Inflammatory macrophage treated with lipopolysaccharide for 4 hours (primary cell): Measurements from ENCODE around the gene NPNT.
A peak's percentile ranks its signal among the peaks of the same experiment; 100 is the strongest.
"Not testable (repeated sequence)": the region's sequence is repeated elsewhere in the genome, so short reads cannot be mapped to it uniquely, and the experiment has no call there.

Experiments
- DNase-seq: peaks from one replicate; pipeline ENCODE4 v3.0.0-alpha.2; 2020

The NPNT gene, protein sequence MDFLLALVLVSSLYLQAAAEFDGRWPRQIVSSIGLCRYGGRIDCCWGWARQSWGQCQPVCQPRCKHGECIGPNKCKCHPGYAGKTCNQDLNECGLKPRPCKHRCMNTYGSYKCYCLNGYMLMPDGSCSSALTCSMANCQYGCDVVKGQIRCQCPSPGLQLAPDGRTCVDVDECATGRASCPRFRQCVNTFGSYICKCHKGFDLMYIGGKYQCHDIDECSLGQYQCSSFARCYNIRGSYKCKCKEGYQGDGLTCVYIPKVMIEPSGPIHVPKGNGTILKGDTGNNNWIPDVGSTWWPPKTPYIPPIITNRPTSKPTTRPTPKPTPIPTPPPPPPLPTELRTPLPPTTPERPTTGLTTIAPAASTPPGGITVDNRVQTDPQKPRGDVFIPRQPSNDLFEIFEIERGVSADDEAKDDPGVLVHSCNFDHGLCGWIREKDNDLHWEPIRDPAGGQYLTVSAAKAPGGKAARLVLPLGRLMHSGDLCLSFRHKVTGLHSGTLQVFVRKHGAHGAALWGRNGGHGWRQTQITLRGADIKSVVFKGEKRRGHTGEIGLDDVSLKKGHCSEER

GRCh38 chr4:105894660-105895582, at the start of gene NPNT:
NPNT (plus strand) TSS chr4:105895471; CDS start chr4:105895653, 182 bp downstream.
- no peak for DNase-seq

GRCh38 chr4:105845559-105845958, 49.7 kb upstream of the NPNT start:
- no peak for DNase-seq

GRCh38 chr4:105848359-105848758, 46.9 kb upstream of the NPNT start:
- DNase-seq: not testable (repeated sequence)

DNA sequence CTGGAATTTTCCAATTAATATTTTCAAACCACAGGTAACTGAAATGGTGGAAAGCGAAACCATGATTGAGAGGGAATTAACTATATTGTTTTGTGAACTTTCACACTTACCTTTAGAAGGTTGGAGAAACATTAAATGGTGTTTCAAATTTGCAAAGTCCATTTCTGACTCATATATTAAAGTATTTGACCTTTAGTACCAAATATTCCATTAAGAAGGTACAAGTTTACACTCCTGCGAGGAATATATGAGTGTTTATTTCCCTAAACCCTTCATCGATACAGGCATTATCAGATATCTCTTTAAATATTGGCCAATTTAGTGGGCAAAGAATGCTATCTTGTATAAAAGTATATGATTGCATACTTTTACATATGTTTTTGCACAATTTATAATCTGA, 44.1 kb upstream of the NPNT start:
- DNase-seq: no peak

- not testable (repeated sequence) for DNase-seq
Measured at GRCh38 chr4:105852230-105852629, 43.0 kb upstream of the NPNT start.

- no peak for DNase-seq
Measured at GRCh38 chr4:105858466-105859040, 36.7 kb upstream of the NPNT start.

DNA sequence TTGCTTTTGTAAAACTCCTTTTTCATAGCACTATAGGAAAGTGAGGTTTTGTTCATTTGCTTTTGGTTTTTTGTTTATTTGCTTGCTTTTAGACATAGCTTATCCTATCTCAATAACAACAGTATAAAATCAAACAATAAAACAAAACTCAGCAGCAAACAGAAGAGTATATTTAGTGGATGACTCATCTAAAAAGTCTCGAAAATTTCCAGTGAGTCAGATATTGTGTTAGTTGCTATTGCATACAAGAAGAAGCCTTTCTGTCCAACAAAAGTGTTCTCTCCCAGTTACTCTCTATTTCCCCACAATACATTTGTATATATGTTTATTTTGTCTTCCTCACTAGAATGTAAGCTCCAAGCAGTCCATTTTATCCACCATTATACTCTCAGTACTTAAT, 36.0 kb upstream of the NPNT start:
- DNase-seq: peak; percentile 4

DNA sequence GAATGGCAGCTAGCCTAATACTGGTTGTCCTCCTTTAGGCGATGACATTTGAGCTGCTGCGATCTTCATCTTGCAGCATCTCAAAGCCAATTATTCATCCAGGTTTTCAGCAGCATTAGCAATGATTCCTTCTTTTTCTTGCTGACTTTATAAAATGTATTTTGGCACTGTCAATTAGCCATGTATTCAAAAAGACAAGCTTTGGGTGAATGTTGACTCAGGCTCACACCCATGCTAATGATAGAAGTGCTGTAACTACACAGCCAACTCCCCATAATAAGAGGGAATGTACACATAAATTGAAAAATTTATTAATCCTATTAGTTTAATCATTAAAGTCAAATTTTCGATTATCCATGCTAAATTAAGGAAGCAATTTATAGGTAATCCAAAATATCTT, 24.3 kb upstream of the NPNT start:
- DNase-seq: no peak

DNA sequence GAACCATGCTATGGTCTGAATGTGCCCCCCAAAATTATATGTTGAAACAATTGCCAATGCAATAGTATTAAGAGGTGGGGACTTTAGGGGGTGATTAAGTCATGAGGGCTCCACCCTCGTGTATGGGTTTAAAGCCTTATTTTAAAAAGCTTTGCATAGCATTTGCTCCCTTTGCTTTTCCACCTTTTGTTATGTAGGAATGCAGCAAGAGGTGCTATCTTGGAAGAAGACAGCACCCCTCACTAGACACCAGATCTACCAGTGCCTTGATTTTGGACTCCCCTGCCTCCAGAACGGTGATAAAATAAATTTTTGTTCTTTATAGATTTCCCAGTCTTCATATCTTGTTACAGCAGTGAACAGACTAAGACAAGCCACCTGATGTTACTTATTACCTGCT, 23.3 kb upstream of the NPNT start:
- no peak for DNase-seq

DNA sequence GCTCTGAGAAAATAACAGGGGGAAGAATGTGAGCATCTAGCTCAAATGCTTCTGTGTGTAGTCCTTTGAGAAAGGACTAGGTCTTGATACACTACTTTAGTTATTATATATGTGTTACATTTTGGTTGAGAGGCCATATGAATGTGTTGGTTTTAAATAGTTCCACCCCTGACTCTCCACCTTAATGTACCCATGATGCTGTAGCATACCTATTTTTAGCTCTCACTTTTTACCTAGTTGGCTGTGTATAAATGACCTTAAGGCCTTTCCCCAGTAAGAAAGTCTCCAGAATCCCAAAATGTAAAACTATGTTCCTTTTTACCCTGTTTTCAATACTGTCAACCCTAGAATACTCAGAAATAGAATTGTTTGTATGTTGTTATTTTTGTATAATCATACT, 20.0 kb upstream of the NPNT start:
- DNase-seq: no peak

DNA sequence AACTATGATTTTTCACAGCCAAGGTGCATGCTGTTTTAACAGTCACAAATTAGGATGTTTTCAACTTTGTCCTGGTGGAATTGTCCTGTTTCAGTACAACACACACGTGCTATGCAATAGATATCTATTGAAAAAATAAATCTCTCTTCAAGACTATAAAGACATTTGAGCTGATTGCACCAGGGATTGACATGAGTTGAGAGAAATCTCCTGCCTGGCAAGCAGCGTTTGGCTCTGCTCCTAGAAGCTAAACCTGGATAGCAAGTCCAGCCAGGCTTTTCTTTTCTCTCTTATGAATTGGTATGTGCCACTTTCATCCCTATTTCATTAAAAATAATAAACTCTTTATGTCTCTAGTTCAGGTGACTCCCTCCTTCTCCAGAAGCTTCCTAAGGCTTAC, 16.6 kb upstream of the NPNT start:
- no peak for DNase-seq

GRCh38 chr4:105887508-105887907, 7.8 kb upstream of the NPNT start:
- no peak for DNase-seq

DNA sequence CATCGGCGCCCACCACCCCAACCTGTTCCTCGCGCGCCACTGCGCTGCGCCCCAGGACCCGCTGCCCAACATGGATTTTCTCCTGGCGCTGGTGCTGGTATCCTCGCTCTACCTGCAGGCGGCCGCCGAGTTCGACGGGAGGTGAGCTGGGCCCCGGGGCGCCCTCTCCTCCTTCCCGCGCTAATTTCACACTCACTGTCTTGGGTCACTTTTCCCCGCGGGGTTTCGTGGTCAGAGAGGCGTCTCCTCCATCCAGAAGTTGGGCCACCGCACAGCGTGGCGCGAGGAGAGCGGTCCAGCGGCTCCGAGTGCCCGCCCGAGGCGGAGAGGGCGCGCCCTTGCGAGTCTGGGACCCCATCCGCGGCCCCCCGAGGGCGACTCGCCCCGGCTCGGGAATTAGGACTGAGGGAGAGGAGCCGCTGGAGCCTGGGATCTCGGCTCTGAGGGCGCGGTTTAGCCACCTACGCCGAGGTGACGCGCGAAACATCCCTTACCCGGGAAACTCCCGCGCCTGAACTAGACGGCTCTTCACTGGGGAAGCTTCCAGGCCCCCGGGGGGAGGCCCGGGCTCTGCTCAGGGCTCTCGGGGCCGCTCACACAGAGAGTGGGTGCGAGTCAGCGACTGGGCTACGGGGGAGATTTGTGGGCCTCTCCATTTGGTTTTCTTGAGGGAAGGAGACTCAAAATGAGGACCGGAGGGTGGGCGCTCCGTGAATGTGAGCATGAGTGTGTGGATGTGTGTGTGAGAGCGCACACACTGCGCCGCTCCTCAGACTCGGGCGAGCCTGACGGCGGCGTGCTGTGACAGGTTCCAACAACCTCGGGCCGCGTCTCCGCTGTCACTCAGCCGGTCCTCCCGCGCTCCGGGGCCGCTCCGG, 551 bp downstream of the NPNT start:
- no peak for DNase-seq

DNA sequence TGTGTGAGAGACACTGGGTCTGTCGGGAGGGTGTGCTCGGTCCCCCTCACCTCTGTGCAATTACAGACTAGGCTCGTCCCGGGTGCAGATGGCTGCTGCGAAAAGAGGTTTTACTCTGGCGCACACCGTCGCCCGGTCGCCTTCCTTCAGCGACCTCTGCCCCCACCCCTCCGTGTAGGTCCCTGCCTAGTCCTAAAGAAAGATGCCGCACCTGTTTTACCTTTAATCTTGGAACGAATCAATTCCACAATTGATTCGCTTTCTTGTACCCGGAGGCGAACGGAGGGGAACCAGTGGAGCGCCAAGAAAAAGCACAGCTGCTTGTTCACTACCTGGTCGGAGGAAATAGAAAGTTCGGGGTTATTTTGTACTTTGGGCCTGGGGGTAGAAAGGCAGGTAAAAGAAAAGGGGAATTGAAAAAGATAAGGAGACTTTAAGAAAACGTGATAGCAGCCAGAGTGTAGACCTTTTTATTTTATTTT, 1.2 kb downstream of the NPNT start:
- no peak for DNase-seq

DNA sequence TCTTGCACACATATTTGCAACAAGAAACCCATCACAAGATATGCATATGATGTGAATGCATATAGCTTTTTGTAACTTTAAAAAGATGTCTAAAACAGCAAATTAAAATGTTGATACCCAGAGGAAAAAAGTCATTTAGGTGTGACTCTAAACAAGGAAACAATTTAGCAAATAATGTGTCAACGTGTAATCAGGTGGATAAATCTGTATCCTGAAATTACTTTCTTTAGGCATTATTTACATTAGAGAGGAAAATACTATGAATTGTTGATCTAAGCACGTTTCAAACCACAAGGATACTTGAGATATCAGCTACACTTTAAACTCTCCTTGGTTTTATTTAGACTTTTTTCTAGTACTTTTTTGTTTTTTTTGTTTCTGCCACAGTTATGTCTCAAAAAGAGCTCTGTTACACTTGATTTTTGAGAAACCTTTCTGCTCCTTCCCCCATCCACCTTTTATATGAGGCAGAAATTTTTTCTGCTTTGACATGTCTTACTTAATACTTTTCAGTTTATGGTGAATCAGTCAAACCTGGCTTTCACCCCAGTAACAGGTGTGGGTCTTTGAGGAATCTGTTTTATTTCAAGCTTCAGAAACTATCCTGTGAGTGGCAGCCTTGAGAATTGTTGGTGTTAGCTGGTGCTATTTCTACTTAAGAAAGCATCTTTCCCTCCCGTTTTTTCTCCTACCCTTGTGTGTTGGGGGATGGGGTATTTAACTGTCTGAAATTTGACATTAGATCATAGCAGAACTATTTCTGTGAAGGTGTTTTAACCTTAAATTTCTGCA, 1.9 kb downstream of the NPNT start:
- no peak for DNase-seq

DNA sequence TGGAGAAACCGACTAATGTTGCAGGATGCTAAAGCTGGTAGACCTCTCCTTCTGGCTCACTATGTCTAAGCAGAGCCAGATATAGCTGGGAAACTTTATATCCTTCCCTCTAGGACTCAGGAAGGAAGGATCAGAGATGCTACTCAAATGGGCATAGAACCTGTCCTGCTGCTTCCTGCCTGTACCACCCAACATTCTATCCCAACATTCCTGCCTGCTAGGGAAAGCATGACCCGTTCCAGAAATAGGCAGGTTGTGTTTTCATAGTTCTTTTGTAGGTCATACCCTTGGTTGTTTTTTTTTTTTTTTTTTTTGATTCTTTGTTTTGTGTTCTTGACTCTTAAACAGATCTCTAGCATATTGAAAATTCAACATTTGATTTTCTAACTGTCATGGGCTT, 5.3 kb downstream of the NPNT start:
- no peak for DNase-seq

DNA sequence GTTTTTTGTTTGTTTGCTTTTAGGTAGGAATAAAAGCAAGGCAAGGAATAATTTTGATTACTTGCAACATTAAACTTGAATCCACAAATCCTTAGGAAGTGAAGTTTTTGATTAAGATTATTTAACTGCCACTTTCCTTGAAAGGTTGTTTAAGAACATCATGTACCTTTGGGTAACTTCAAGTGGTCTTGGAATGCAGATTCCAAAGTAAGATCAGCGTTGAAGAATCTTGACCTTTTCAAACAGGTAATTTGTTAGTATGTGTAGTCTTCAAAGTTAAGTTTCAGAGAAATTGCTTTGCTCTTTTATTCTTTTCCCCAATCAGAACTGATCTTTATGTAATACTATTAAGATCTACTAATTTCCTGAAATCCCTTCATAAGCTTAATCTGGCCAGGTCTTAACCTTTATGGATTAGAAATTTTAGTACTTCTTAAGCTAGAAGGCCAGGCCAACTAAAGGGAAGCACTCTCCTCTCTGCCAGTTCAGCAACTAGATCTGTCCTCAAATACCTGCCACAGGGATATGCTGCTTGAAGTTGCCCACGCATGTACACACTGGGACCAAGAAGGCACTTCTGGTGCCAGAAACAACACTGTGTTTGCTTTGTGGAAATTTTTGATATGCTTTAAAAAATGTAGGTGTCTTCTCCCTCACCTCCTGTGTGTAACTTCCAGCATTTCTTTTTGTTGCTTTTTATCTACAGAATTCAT, 7.4 kb downstream of the NPNT start:
- no peak for DNase-seq

DNA sequence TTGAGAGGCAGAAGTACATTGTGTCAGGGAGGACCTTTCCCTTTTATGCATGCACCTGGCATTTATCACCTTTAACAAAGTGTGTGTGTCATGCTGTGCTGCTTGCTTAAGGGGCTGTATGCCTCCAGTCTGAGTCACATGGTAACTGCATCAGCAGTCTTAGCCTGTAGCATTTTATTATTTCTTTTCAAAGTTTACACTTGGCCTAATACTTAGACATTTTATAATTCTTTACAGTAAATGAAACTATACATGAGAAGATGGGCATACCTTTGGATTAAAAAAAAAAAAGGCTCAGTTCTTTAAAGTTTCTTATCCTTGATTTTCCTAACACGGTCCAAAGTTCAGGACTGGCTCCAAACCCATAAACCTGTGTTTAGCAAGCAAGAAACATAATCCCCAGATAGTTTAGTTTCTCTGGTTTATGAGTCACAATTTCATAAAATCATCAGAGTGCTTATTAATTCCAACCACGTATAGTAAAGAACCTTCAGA, 14.6 kb downstream of the NPNT start:
- DNase-seq: no peak

GRCh38 chr4:105911426-105911825, 16.2 kb downstream of the NPNT start:
- DNase-seq: no peak

DNA sequence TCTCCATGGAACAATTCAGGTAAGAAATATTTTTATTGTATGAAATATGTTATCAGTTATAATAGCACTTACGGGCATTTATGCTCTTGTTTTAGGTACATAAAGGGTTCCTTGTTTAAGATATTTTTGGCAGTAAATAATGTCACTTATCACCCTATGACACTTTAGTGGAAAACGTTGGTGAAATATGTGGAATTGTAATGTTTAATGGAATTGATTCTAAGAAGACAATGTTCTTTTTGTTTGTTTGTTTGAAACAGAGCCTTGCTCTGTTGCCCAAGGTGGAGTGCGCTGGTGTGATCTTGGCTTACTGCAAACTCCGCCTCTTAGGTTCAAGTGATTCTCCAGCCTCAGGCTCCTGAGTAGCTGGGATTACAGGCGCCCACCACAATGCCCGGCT, 17.4 kb downstream of the NPNT start:
- DNase-seq: no peak
